Sigmoid colon (tissue), 7 donors: ENCODE measurements around the gene ABCF2. TPM values are rescaled to one million over a fixed set of nuclear protein-coding genes. Genes with fewer than 3 reads are reported as not detected.

Experiments used
- DNase-seq: peaks from one replicate; pipeline ENCODE4 v3.0.0-alpha.2; 2019
- H3K27ac ChIP-seq, 4 donors: fragments of 200-600 bp; sonication (generic); one replicate each; pipeline ENCODE4 v1.5.1; 2016 to 2019; ENCODE audit warnings: mild to moderate bottlenecking in 1 of 4
- H3K27me3 ChIP-seq, 3 donors: fragments of 200-600 bp; sonication (generic); one replicate each; pipeline ENCODE4 v1.5.1; 2019; ENCODE audit warnings: mild to moderate bottlenecking in 1 of 3
- H3K36me3 ChIP-seq, 4 donors: fragments of 200-600 bp; sonication (generic); one replicate each; pipeline ENCODE4 v1.5.1; 2016 to 2019
- H3K4me1 ChIP-seq, 4 donors: fragments of 200-600 bp; sonication (generic); one replicate each; pipeline ENCODE4 v1.5.1; 2017 to 2019
- H3K4me3 ChIP-seq, 4 donors: fragments of 200-600 bp; sonication (generic); one replicate each; pipeline ENCODE4 v1.5.1; 2017 to 2019; ENCODE audit warnings: mild to moderate bottlenecking in 2 of 4, moderate library complexity in 1 of 4
- H3K9me3 ChIP-seq, 4 donors: fragments of 200-600 bp in 3 of 4; sonication (generic) in 3 of 4; one replicate each; pipeline versions ENCODE4 v1.5.1 to v1.6.1; 2013 to 2019
- EP300 ChIP-seq, 4 donors: sonication (generic); formaldehyde crosslinking; IDR thresholded peaks; one replicate each; pipeline ENCODE4 v1.6.1; 2017; ENCODE audit warnings: antibody characterized with exemption in 4 of 4
- POLR2A ChIP-seq, 2 donors: fragments of 450-650 bp; IDR thresholded peaks; one replicate each; pipeline ENCODE4 v1.6.1; 2016; ENCODE audit warnings: antibody characterized with exemption in 2 of 2, mild to moderate bottlenecking in 2 of 2, moderate library complexity in 2 of 2
- POLR2AphosphoS5 ChIP-seq, 4 donors: sonication (generic); formaldehyde crosslinking; IDR thresholded peaks; one replicate each; pipeline ENCODE4 v1.6.1; 2017; ENCODE audit warnings: antibody characterized with exemption in 4 of 4
- whole genome bisulfite sequencing, 2 donors: extraction: QIAGEN DNeasy Blood & Tissue Kit; methylation state at CpG; one replicate each; pipeline ENCODE4 v1.1.7; 2013; 5-methylcytosine and 5-hydroxymethylcytosine counted together
- intact Hi-C: fragments of 100-400 bp; cut with DNase I; formaldehyde crosslinking; loops from one replicate; pipeline ENCODE4 v1.15.1; 2023
- polyA plus RNA-seq, 3 donors: library from polyadenylated mRNA; stranded (reverse); fragments of 200-250 nt; gene quantifications; one replicate each; pipeline ENCODE4 v1.2.3, GENCODE V29; 2013
- total RNA-seq, 4 donors: library from RNA; depleted of rRNA; stranded (reverse); fragments of >200 nt; gene quantifications; one replicate each; pipeline ENCODE4 v1.1.0, GENCODE V29; 2016
- TF ChIP-seq, protein P1 (sequence below), 4 experiments: fragments of 450-650 bp in 3 of 4; fragments of 200-600 bp in 1 of 4; IDR thresholded peaks; one replicate each; pipeline ENCODE4 v1.5.1; 2016 to 2019; ENCODE audit warnings: antibody characterized with exemption in 4 of 4, mild to moderate bottlenecking in 3 of 4, moderate library complexity in 2 of 4
- donor health status: healthy with polysubstance abuse.
- donor health status: Bipolar disorder and iron deficiency.
- donor health status: healthy.

ABCF2 gene
- total and polyA plus RNA-seq, 7 donors, result 18.3 to 34.6 (median 28.2) TPM

DNA sequence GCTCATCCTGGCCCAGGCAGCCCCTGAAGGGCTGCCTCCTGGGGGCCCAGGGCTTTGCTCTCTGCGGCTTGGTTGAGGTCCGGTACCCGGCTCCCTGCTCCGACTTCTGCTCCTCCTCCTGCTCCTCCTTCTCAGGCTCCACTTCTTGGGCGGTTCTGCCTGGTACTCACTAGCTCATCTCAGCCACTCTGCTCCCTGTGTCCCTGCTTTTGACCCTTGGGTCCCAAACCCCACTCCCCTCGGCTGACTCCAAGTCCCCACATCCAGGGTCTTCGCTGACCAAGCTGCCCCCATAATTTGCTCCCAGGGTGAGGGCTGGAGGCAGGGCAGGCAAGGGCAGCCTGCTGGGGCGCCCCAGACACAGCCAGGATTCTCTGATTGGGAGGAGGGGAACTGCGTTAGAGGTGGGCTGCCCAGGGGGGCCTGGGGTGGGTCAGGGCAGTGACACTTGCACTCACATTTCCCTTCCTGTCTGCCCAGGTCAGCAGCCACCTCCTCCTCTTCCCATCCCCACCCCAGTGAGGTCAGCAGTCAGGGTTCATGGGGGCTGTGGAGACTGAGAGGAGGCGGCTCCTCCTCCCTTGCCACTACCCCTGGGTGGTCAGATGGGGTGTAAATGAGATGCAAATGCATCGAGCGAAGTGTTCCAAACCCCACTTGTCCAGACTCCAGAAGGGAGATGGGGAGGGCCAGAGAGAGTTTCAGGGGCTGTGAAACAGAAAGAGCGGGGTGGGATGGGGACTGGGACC, 19.3 kb upstream of the ABCF2 start:
- H3K4me1 ChIP-seq, result peaks cover 0 to 81% (median 75%) of the 10 kb centered on the region in 4 donors

DNA sequence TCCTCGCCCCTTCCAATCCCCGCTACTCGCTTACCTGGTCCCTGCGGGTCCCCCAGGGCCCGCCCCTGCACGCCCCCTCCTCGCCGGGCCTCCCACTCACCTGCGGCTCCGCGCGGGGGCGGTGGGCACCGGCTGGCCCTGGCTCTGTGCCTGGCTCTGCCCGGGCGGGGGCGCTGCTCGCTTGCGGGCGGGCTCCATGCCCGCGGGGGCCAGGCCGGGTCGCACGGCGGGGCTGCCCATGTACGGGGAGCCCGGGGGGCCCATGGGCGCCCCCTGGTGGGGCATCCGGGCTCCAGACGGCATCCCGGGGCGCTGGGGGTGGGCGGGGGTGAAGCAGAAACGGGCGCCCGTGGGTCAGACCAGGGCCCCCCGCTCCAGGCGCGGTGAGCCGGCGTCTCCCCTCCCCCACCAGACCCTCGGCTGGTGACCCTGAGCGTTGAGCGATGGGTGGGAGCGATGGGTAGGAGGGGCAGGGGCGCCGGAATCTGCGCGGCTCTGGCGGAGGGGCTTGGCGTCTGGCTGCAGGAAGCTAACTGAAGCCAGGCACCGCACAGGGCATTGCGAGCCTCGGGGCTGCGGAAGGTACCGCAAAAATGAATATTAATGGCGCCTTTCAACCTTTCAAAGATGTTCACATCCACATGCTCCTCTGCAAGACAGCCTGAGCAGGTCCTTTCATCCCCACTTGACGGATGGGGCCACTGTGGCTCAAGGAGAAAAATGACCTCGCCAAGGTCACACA, 18.5 kb upstream of the ABCF2 start:
- intact Hi-C loops, result loop anchor here (5.0 kb wide), 1 partner anchor 202 kb away; no protein-coding TSS in a partner anchor
- Histone ChIP-seq H3K27ac (peak overlapping the region; percentile 93 to 95 (median 94)), H3K36me3 (peaks cover 0 to 21% (median 16%) of the 10 kb centered on the region in 4 donors), H3K27me3 (peaks cover 0 to 6% (median 2%) of the 10 kb centered on the region in 3 donors), H3K4me3 (peak overlapping the region; percentile 26 to 53 (median 48)), H3K9me3 (no peaks in the 10 kb centered on the region), H3K4me1 (peaks cover 0 to 73% (median 67%) of the 10 kb centered on the region in 4 donors)
- TF ChIP-seq EP300 (IDR thresholded peaks at IDR 0.05), result no peak
- TF ChIP-seq, protein P1, sequence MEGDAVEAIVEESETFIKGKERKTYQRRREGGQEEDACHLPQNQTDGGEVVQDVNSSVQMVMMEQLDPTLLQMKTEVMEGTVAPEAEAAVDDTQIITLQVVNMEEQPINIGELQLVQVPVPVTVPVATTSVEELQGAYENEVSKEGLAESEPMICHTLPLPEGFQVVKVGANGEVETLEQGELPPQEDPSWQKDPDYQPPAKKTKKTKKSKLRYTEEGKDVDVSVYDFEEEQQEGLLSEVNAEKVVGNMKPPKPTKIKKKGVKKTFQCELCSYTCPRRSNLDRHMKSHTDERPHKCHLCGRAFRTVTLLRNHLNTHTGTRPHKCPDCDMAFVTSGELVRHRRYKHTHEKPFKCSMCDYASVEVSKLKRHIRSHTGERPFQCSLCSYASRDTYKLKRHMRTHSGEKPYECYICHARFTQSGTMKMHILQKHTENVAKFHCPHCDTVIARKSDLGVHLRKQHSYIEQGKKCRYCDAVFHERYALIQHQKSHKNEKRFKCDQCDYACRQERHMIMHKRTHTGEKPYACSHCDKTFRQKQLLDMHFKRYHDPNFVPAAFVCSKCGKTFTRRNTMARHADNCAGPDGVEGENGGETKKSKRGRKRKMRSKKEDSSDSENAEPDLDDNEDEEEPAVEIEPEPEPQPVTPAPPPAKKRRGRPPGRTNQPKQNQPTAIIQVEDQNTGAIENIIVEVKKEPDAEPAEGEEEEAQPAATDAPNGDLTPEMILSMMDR (IDR thresholded peaks at IDR 0.05), result peak in 3 of 4 experiments; percentile 7 to 90 (median 35)
- WGBS, 2 donors, result 3% methylated on average over 60 of the region's 60 CpGs
- DNase-seq, result no peak

More for the DNA sequence above, 19.3 kb upstream of the ABCF2 start:
- TF ChIP-seq POLR2A (IDR thresholded peaks at IDR 0.05), result no peak
- no peak for TF ChIP-seq EP300 (IDR thresholded peaks at IDR 0.05)
- TF ChIP-seq, protein P1 (IDR thresholded peaks at IDR 0.05), result no peak
- H3K4me3 ChIP-seq, result peak overlapping the region in 3 of 4 donors; percentile 43 to 53 (median 52)
- DNase-seq, result peak; percentile 71
- H3K9me3 ChIP-seq, result no peaks in the 10 kb centered on the region
- peak overlapping the region; percentile 93 to 95 (median 94) for H3K27ac ChIP-seq
- 49 to 53% methylated on average over 13 of the region's 13 CpGs for WGBS, 2 donors
- peaks cover 0 to 13% (median 10%) of the 10 kb centered on the region in 4 donors for H3K36me3 ChIP-seq
- H3K27me3 ChIP-seq, result peaks cover 0 to 6% (median 2%) of the 10 kb centered on the region in 3 donors
- intact Hi-C loops, result loop anchor here (5.0 kb wide), 1 partner anchor 201 kb away; no protein-coding TSS in a partner anchor

DNA sequence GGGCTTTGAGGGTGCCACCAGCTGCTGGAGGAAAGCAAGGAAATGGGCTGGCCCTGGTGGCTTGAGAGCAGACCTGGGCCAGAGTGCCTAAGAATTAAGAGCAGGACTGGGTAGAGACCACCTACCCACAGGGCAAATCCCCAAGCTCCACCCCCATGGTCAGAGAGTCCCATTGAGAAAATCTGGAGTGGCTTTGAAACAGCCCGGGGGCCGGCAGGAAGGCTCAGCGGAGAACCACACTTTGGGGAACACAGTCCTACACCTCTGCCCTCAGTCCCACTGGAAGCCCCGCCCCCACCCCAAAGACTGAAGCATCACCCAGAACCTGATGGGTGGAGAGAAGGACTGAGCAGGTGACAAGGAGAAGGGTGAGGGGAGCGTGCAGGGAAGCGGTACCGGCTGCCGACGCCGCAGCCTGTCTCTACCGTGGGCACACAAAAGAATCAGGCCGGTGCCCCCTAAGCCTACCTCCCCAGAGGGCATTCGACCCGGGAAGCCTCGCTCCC, 17.9 kb upstream of the ABCF2 start:
- TF ChIP-seq EP300 (IDR thresholded peaks at IDR 0.05) (no peak), POLR2A (IDR thresholded peaks at IDR 0.05) (no peak), POLR2AphosphoS5 (IDR thresholded peaks at IDR 0.05) (no peak)
- TF ChIP-seq, protein P1 (IDR thresholded peaks at IDR 0.05), result no peak
- Histone ChIP-seq H3K27me3 (peaks cover 0 to 6% (median 2%) of the 10 kb centered on the region in 3 donors), H3K4me3 (peak overlapping the region; percentile 26 to 53 (median 48)), H3K9me3 (no peaks in the 10 kb centered on the region), H3K4me1 (peaks cover 0 to 67% (median 61%) of the 10 kb centered on the region in 4 donors), H3K27ac (peak overlapping the region; percentile 93 to 95 (median 94)), H3K36me3 (peaks cover 0 to 26% (median 18%) of the 10 kb centered on the region in 4 donors)
- intact Hi-C loops, result loop anchor here (1.0 to 5.0 kb wide), 2 partner anchors 58 to 202 kb away; no protein-coding TSS in a partner anchor
- DNase-seq, result peak; percentile 61
- 10 to 13% methylated on average over 15 of the region's 15 CpGs for WGBS, 2 donors

DNA sequence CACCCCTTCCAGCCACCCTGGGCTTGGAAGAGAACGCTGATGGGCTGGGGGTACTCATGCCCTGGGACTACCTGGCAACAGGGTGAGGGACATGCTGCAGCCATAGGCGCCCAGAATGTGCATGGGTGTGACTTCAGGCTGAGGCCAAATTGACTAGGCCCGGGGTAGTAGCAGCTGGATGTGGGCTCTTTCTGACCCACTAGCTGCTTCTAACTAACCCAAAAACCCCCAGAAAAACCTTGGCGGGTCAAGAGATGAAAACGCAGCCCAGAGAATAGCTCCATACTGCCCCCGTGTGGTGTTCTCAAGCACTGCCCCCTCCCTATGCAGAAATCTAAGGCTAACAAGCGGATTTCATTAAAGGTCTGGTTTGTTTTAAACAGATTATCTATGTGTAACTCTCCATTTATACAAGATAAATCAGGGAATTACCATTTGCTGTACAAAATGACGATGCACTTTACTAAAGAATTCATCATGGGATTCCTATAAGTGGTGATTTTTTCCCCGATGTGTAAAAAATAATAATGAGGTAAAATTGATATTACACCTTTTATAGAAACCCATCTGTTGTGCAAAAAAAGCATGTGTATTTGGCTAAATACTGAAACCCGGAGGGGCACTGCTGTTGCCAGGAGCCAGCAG, 17.3 kb upstream of the ABCF2 start:
- Histone ChIP-seq H3K27me3 (peaks cover 0 to 6% (median 2%) of the 10 kb centered on the region in 3 donors), H3K27ac (peak overlapping the region in 1 of 4 donors; percentile 94), H3K4me3 (peak overlapping the region in 1 of 4 donors; percentile 52), H3K36me3 (peaks cover 0 to 32% (median 23%) of the 10 kb centered on the region in 4 donors), H3K4me1 (peaks cover 0 to 61% (median 55%) of the 10 kb centered on the region in 4 donors), H3K9me3 (no peaks in the 10 kb centered on the region)
- intact Hi-C loops, result loop anchor here (1.0 kb wide), 1 partner anchor 59 kb away; no protein-coding TSS in a partner anchor
- DNase-seq, result no peak
- 17 to 27% methylated on average over 10 of the region's 10 CpGs for WGBS, 2 donors
- TF ChIP-seq, protein P1 (IDR thresholded peaks at IDR 0.05), result peak; percentile 56 to 91 (median 72)
- TF ChIP-seq POLR2A (IDR thresholded peaks at IDR 0.05) (no peak), EP300 (IDR thresholded peaks at IDR 0.05) (no peak)
